Calu3 (cell line): Measurements from ENCODE around the gene TUT7. TPM values are rescaled to one million over a fixed set of nuclear protein-coding genes. Genes with fewer than 3 reads are reported as not detected.

Source experiments
- BruUV-seq: library from RNA; stranded (reverse); fragments of 400-500 nt; replicated peaks from 2 replicates; lab custom pipeline; 2021; lab: Mats Ljungman, UMichigan
- CTCF ChIA-PET: fragments of 300-600 bp; sonication (Branson Sonifier 250); formaldehyde crosslinking; loops from one replicate; lab custom pipeline; 2022; ENCODE audit warnings: antibody characterized with exemption; lab: Charles Lee
- DNase-seq: peaks from one replicate; pipeline ENCODE4 v3.0.0; 2022
- H3K27ac Mint-ChIP-seq: one replicate; pipeline ENCODE4 v1.8.0; 2022; ENCODE audit warnings: mixed read lengths; ENCODE audit not compliant: unreplicated experiment
- H3K27me3 Mint-ChIP-seq: one replicate; pipeline ENCODE4 v1.8.0; 2022; ENCODE audit warnings: mixed read lengths; ENCODE audit not compliant: unreplicated experiment
- H3K36me3 Mint-ChIP-seq: one replicate; pipeline ENCODE4 v1.8.0; 2022; ENCODE audit warnings: mild to moderate bottlenecking, moderate library complexity, mixed read lengths; ENCODE audit not compliant: insufficient read depth, unreplicated experiment
- H3K4me1 Mint-ChIP-seq: one replicate; pipeline ENCODE4 v1.8.0; 2022; ENCODE audit warnings: mild to moderate bottlenecking, low read depth, mixed read lengths; ENCODE audit not compliant: unreplicated experiment
- H3K4me3 Mint-ChIP-seq: one replicate; pipeline ENCODE4 v1.8.0; 2022; ENCODE audit warnings: mild to moderate bottlenecking, low read depth, moderate library complexity, mixed read lengths; ENCODE audit not compliant: unreplicated experiment
- H3K9me3 Mint-ChIP-seq: one replicate; pipeline ENCODE4 v1.8.0; 2022; ENCODE audit warnings: low read depth, mixed read lengths; ENCODE audit not compliant: unreplicated experiment
- CTCF ChIP-seq: fragments of 200-600 bp; IDR thresholded peaks from one replicate; pipeline ENCODE4 v1.8.0; 2022; ENCODE audit warnings: antibody characterized with exemption; ENCODE audit not compliant: unreplicated experiment
- intact Hi-C: fragments of 100-400 bp; cut with micrococcal nuclease; formaldehyde crosslinking; loops from one replicate; pipeline ENCODE4 v1.10.0; 2022; ENCODE audit not compliant: unreplicated experiment
- total RNA-seq: library from RNA; stranded (reverse); gene quantifications from 2 replicates; pipeline ENCODE4 v1.2.3, GENCODE V29; 2022

Gene TUT7
- total RNA-seq, 1 experiment from 2014 or later, result 16.2 TPM

GRCh38 chr9:86324308-86324707 is 29.9 kb downstream of the TUT7 start:
- H3K4me3 Mint-ChIP-seq, result no peak overlapping the region
- peaks cover 20% of the 10 kb centered on the region for H3K36me3 Mint-ChIP-seq
- H3K4me1 Mint-ChIP-seq, result no peaks in the 10 kb centered on the region
- DNase-seq, result no peak
- no peak overlapping the region for H3K27ac Mint-ChIP-seq
- no peak for TF ChIP-seq CTCF
- no peaks in the 10 kb centered on the region for H3K9me3 Mint-ChIP-seq
- intact Hi-C loops, result no loop called here
- CTCF ChIA-PET, result no interaction called here
- BruUV-seq, result no TSS peak
- H3K27me3 Mint-ChIP-seq, result no peaks in the 10 kb centered on the region

- TF ChIP-seq CTCF, result no peak
- TSS peak; percentile 35 for BruUV-seq
- Mint-ChIP-seq H3K36me3 (peaks cover 20% of the 10 kb centered on the region), H3K9me3 (no peaks in the 10 kb centered on the region), H3K4me1 (no peaks in the 10 kb centered on the region), H3K27ac (no peak overlapping the region), H3K4me3 (no peak overlapping the region), H3K27me3 (no peaks in the 10 kb centered on the region)
- CTCF ChIA-PET, result no interaction called here
- no peak for DNase-seq
- intact Hi-C loops, result no loop called here
These were observed 31.1 kb downstream of the TUT7 start for GRCh38 chr9:86322973-86323644.

GRCh38 chr9:86321373-86321772 is 32.8 kb downstream of the TUT7 start:
- H3K36me3 Mint-ChIP-seq, result peaks cover 20% of the 10 kb centered on the region
- no peaks in the 10 kb centered on the region for H3K4me1 Mint-ChIP-seq
- intact Hi-C loops, result no loop called here
- BruUV-seq, result no TSS peak
- H3K27ac Mint-ChIP-seq, result no peak overlapping the region
- H3K4me3 Mint-ChIP-seq, result no peak overlapping the region
- H3K27me3 Mint-ChIP-seq, result no peaks in the 10 kb centered on the region
- TF ChIP-seq CTCF, result no peak
- CTCF ChIA-PET, result no interaction called here
- no peak for DNase-seq
- no peaks in the 10 kb centered on the region for H3K9me3 Mint-ChIP-seq

GRCh38 chr9:86318187-86318586 is 36.0 kb downstream of the TUT7 start:
- Mint-ChIP-seq H3K4me3 (no peak overlapping the region), H3K9me3 (no peaks in the 10 kb centered on the region), H3K27me3 (no peaks in the 10 kb centered on the region), H3K36me3 (peaks cover 26% of the 10 kb centered on the region), H3K4me1 (no peaks in the 10 kb centered on the region), H3K27ac (no peak overlapping the region)
- intact Hi-C loops, result no loop called here
- TF ChIP-seq CTCF, result no peak
- no TSS peak for BruUV-seq
- CTCF ChIA-PET, result no interaction called here
- no peak for DNase-seq
